T47D (cell line): ENCODE results near the gene CROCC.

Source experiments
- DNase-seq, 2 experiments: peaks; one replicate each; pipeline versions ENCODE4 v3.0.0 to v3.0.0-alpha.2; 2011 to 2012; ENCODE audit warnings: low read depth in 1 of 2, low spot score in 1 of 2
- JUND ChIP-seq: IDR thresholded peaks from 2 replicates; pipeline ENCODE4 v1.6.1; 2012; ENCODE audit warnings: low read depth
- in situ Hi-C: cut with HindIII; loops from 2 replicates; pipeline ENCODE4 v1.10.0; 2016; ENCODE audit warnings: low sequenced_read_pairs, low pct_unique_long_range_greater_than_20kb

The CROCC gene

GRCh38 chr1:16981269-16981849 is 59.6 kb downstream of the CROCC start:
- TF ChIP-seq JUND = no peak
- DNase-seq = no peak
- in situ Hi-C loops = no loop called here

GRCh38 chr1:16982902-16983301 is 61.2 kb downstream of the CROCC start:
- no peak for TF ChIP-seq JUND
- in situ Hi-C loops = no loop called here
- no peak for DNase-seq

GRCh38 chr1:16983649-16984048 is 61.9 kb downstream of the CROCC start:
- DNase-seq = no peak
- TF ChIP-seq JUND = no peak
- in situ Hi-C loops = no loop called here

GRCh38 chr1:16984717-16985116 is 63.0 kb downstream of the CROCC start:
- DNase-seq = no peak
- no peak for TF ChIP-seq JUND
- in situ Hi-C loops = no loop called here

GRCh38 chr1:16986113-16986512 is 64.4 kb downstream of the CROCC start:
- DNase-seq = no peak
- TF ChIP-seq JUND = no peak
- in situ Hi-C loops = no loop called here

- DNase-seq = no peak
- no peak for TF ChIP-seq JUND
- in situ Hi-C loops = no loop called here
Measured at GRCh38 chr1:16986560-16986959, 64.8 kb downstream of the CROCC start.

GRCh38 chr1:16986962-16987361 is 65.2 kb downstream of the CROCC start:
- no peak for TF ChIP-seq JUND
- no peak for DNase-seq
- in situ Hi-C loops = no loop called here

GRCh38 chr1:16988210-16988609 is 66.5 kb downstream of the CROCC start:
- DNase-seq = no peak
- in situ Hi-C loops = no loop called here
- no peak for TF ChIP-seq JUND

GRCh38 chr1:16989676-16990391 is 68.1 kb downstream of the CROCC start:
- DNase-seq = no peak
- in situ Hi-C loops = no loop called here

GRCh38 chr1:16991571-16991970 is 69.8 kb downstream of the CROCC start:
- no peak for DNase-seq
- no peak for TF ChIP-seq JUND
- in situ Hi-C loops = no loop called here

More at GRCh38 chr1:16989676-16990391, 68.1 kb downstream of the CROCC start:
- TF ChIP-seq JUND = no peak

- TF ChIP-seq JUND = no peak
- in situ Hi-C loops = no loop called here
- no peak for DNase-seq
Measured at GRCh38 chr1:16992102-16992501, 70.4 kb downstream of the CROCC start.

- TF ChIP-seq JUND = no peak
- in situ Hi-C loops = no loop called here
- DNase-seq = no peak
Measured at GRCh38 chr1:16992675-16993074, 70.9 kb downstream of the CROCC start.

- no peak for TF ChIP-seq JUND
- no peak for DNase-seq
- in situ Hi-C loops = no loop called here
Measured at GRCh38 chr1:16993521-16994038, 71.8 kb downstream of the CROCC start.
